Gastrocnemius medialis (tissue), 4 donors: Measurements from ENCODE around the gene APOBEC3H.

Source experiments
- CTCF ChIP-seq, 5 experiments: fragments of 450-650 bp in 3 of 5; fragments of 200-600 bp in 2 of 5; sonication (generic) in 2 of 5; IDR thresholded peaks in 4 of 5; conservative IDR thresholded peaks in 1 of 5; 1 replicate in 4 of 5; 2 replicates in 1 of 5; pipeline ENCODE4 v1.5.1; 2016 to 2019; ENCODE audit warnings: antibody characterized with exemption in 5 of 5, mild to moderate bottlenecking in 3 of 5, moderate library complexity in 3 of 5
- POLR2A ChIP-seq, 2 donors: fragments of 450-650 bp; IDR thresholded peaks; one replicate each; pipeline ENCODE4 v1.6.1; 2017; ENCODE audit warnings: antibody characterized with exemption in 2 of 2, mild to moderate bottlenecking in 2 of 2, moderate library complexity in 2 of 2

GRCh38 chr22:39109361-39109760 is 12.3 kb downstream of the APOBEC3H start:
- no peak for TF ChIP-seq CTCF (IDR thresholded peaks at IDR 0.05 in 4 of 5, conservative IDR thresholded peaks at IDR 0.05 in 1 of 5)
- no peak for TF ChIP-seq POLR2A (IDR thresholded peaks at IDR 0.05)
